NCI-H526 treated with DMSO at 0.1 percent for 48 hours (cell line): ENCODE data around the gene HBE1.
"Not testable (repeated sequence)": the region's sequence is repeated elsewhere in the genome, so short reads cannot be mapped to it uniquely, and the experiment has no call there.

Source experiments
- DNase-seq: peaks from one replicate; lab custom pipeline; 2025; lab: John Stamatoyannopoulos, UW

Gene HBE1

DNA sequence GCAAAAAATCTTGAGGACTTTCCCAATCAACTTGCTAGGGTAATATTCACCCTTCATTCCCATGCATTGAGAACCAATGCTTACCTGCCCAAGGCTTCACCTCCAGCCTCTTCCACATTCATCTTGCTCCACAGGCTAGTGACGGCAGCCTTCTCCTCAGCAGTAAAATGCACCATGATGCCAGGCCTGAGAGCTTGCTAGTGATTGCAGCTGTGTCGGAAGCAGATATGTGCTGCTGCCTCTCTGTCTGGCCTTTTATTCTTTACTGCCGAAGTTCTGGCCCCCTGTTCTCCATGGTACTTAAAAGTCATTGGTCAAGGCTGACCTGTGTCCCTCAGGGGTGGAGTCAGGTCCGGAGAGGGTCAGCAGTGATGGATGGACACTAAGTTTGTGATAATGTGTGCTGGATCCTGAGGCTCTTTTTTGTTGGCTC lies at the start of gene HBE1:
TSS of gene HBE1 (minus strand) at position 231 of the 433 bp plus-strand sequence. CDS start at position 176, 55 bp downstream.
- DNase-seq = no peak

DNA sequence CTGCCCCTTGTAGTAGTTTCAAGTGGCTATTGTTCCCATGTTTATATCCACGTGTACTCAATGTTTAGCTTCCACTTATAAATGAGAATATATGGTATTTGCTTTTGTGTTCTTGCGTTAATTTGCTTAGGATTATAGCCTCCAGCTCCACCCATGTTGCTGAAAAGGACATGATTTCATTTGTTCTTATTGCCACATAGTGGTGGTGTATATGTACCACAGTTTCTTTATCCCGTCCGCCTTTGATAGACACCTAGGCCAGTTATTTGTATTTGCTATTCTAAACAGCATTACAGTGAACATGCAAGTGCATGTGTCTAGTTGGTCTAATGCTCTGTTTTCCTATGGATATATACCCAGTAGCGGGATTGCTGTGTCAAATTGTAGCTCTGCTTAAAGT lies 47.5 kb upstream of the HBE1 start:
- peak; percentile 7 for DNase-seq

DNA sequence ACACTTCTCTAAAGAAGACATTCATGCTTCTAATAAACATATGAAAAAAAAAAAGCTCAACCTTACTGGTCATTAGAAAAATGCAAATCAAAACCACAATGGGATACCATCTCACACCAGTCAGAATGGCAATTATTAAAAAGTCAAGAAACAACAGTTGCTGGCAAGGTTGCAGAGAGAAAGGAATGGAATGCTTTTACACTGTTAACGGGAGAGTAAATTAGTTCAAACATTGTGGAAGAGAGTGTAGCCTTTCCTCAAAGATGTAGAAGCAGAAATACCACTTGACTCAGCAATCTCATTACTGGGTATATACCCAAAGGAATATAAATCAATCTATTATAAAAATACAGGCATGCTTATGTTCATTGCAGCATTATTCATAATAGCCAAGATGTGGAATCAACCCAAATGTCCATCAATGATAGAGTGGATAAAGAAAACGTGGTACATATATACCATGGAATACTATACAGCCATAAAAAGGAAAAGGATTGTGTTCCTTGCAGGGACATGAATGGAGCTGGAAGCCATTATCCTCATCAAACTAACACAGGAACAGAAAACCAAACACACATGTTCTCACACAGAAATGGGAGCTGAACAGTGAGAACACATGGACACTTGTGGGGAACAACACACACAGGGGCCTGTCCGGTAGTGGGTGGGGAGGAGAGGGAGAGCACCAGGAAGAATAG lies 43.7 kb upstream of the HBE1 start:
- DNase-seq = not testable (repeated sequence)

DNA sequence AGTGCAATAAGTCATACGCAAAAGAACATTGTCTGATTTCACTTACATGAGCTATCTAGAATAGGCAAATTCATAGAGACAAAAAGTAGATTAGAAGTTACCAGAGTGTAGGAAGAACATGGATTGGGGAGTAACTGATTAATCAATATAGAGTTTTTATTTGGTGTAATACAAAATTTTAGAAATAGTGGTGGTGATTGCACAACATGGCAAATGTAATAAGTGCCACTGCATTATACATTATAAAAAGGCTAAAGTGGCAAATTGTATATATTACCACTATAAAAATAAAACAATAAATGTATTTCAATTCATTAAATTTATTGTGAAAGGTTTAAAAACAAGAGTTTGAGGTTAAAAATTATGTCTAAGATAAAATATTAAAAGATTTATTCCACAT lies 40.7 kb upstream of the HBE1 start:
- no peak for DNase-seq

DNA sequence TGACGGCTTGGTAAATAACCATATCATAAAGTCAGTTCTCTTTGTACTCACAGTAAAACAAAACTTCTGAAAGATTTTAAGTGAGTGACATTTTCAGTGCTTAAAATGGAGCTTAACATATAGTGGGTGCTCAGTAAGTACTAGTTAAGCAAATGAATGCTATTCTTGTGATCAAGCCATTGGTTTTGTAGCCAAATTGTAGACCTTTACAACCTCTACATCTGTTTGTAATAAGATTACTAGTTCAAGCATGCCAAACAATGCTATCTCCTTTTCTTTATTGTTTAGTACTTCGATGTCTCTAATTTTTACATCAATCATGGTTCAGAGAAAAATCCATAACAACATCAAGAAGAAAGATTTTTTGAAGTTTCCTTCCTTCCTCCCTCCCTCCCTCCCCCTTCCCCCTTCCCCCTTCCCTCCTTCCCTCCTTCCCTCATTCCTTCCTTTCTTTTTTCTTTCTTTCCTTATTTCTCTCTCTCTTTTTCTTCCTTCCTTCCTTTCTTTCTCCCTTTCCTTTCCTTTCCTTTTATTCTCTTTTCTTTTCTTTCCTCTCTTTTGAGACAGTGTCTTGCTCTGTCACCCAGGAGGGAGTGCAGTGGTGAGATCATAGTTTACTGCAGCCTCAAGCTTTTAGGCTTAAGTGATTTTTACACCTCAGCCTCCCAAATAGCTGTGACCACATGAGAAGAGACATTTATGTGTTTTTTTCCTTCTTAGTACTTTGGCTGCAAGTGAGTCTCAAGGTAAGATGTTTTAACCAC lies 37.7 kb upstream of the HBE1 start:
- no peak for DNase-seq

DNA sequence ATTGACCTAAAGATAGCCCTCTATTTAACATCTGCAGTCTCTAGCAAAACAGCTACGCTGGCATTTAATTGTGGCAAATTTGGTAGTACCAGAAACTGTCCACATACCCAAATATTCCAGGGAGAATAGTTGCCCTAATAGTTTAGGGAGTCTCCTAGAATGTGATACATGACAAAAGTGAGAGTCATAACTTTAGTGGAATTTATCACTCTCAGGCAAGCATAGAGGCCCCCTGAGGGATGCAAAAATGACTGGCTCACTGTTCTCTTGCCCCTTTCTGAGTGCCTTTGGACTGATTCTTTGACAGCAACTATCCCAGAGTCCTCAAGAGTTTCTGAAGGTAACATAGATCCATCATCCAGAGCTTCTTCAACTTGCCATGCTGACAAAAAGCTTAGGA lies 34.3 kb upstream of the HBE1 start:
- no peak for DNase-seq

DNA sequence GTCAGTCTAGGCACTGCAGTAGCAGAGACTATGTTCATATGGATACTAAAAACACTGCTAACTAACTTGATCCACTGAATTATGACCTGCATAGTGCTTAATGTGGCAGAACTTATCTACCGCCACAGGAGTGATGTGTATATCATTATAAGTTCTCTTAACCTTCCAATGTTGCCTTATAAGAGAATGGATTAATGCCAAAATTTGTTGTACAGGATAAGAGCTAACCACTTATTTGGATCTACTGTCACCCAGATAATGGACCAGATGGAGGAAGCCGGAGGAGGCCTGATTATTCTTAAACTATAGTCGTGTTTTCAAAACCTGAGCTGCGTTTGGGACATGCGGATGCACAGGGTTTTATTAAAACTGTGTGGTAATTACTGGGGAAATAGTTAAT lies 33.9 kb upstream of the HBE1 start:
- DNase-seq = no peak

DNA sequence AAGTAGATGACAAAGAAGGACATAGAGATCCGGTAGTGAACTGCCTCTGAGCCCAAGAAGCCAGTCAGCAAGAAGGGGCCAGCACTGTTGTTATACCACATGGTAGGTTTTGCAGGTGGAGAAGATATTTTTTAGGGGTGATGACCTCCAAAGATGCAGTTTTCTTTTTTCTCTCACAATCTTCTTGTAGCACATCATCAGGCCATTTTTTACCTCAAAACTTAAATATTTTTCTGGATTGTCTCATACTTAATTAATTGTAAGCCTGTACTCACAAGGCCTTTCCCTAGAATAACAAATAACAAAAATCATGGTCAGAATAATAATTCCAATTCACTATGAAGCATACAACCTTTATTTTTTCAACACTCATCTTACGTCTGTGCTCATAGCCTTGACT lies 32.1 kb upstream of the HBE1 start, which contains the start of gene OR51B4:
TSS of gene OR51B4 (minus strand) at position 101 of the 400 bp plus-strand sequence. CDS start at position 101, 0 bp downstream.
- DNase-seq = no peak

DNA sequence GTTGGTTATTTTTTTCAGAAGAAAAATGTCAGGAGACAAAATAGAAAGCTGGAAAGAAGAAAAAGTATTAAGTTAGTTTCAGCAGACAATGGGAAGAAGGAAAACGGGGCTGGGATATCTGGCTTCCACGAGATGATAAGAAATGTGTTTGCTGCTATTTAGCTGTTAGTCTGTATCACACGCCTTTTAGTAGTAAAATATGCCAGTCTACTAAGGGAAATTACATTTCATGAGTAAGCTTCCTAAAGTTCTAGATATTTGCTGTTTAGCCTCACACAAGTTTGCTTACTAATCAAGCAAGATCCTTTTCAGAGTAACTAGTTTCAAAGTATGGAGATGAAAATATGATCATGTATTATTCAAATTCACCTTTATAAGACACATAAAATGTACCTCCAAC lies 30.5 kb upstream of the HBE1 start:
- no peak for DNase-seq

DNA sequence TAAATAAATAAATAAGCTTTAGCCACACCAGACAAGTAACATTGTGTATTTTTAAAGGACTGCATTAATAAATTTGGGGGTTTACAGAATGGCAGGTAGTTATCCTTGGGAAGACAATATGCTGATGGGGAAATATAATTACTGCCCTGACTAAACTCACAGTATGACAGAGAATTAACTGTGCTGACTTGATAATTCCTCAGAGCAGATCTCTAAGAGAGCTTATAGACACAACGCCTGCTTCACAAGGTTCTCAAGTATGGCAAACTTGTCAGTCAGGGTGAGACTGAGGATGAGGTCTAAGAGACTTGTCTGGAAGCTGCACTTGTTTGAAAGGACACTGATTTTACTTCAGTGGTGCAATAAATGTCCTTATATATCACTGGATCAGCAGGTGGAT lies 28.7 kb upstream of the HBE1 start:
- DNase-seq = no peak

DNA sequence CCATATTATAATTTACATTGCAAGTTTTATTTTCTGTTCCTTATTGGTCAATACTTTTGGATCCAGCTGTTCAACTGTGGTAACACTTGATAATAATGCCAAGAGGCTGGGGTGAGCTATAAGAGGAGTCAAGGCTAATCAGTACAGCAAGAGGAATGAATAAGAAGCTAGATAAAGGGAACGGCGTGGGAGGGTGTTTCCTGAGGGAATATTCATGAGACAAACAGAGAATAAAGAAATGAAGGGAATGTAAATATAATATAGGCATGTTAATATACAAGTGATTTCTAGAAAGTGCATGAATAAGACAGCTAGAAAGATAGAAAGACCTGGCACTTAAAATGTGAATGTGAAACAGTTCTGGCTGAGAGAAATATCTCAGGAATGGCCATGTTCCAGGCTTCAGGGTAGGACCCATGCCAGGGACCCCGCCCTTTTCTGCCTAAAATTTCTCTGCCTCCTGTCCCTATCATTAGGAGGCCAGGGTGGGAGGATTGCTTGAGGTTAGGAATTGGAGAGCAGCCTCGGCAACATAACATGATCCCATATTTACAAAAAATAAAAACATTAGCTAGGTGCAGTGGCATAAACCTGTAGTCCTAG lies 28.1 kb upstream of the HBE1 start:
- no peak for DNase-seq

DNA sequence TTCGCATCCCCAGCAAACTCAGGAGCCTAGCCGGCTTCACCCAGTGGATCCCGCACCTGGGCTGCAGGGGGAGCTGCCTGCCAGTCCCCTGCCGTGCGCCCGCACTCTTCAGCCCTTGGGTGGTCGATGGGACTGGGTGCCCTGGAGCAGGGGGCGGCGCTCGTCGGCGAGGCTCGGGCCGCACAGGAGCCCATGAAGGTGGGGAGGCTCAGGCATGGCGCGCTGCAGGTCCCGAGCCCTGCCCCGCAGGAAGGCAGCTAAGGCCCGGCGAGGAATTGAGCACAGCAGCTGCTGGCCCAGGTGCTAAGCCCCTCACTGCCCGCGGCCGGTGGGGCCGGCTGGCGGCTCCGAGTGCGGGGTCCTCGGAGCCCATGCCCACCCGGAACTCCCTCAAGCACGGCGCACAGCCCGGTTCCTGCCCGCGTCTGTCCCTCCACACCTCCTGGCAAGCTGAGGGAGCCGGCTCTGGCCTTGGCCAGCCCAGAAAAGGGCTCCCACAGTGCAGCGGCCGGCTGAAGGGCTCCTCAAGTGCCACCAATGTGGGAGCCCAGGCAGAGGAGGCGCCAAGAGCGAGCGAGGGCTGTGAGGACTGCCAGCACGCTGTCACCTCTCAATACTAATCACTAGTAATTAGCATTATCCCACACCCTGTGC lies 24.7 kb upstream of the HBE1 start:
- DNase-seq = not testable (repeated sequence)

DNA sequence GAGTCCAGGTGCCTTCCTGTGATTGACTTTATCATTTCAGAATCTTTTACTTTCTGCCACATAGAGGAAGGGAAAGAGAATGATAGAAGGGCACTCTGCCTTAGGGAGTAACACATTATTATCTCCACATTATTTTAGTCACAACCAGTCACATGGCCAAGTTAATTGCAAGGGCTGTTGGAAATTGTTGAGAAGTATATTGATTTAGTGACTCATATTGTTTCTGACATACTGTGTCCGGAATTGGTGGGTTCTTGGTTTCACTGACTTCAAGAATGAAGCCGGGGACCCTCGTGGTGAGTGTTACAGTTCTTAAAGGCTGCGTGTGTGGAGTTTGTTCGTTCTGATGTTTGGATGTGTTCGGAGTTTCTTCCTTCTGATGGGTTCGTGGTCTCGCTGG lies 23.3 kb upstream of the HBE1 start:
- DNase-seq = no peak

DNA sequence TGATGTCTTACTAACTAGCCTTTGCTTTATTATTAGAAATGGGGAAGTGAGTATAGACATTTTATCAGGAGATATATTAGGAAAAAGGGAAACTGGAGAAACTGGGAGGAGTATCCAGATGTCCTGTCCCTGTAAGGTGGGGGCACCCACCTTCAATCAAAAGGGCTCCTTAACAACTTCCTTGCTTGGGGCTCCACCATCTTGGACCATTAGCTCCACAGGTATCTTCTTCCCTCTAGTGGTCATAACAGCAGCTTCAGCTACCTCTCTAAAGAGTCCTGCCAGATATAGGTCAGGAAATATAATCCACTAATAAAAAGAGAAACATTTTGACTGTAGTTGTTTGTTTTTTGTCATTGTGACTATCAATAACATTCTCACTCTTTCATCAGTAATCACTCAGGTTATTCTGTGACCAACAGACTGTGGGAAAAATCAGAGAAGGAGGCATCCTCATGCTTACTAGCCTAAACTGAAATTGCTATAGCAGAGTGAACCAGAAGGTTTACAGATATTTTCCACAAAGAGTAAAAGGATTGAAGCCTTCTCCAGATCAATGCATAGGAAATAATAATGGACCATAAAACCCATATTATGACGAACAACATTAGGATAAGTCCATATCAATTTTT lies 21.6 kb upstream of the HBE1 start:
- DNase-seq = no peak

DNA sequence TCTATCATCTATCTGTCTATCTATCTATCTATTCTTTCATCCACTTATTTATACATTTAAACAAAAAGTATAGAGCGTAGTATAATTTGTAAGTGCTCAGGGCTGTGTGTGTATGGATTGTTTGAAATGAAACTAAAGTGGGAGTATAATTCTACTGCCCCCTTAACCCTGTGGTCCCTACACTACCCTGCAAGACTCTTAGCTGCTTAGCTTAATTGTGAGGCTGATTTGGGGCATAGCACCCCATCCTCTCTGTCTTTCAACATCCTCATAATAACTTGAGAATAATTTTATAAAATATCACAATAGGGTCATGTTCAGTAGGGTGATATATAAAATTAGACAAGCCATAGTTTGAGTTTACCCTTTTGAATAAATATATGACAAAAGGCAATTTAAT lies 20.4 kb upstream of the HBE1 start:
- DNase-seq = no peak

DNA sequence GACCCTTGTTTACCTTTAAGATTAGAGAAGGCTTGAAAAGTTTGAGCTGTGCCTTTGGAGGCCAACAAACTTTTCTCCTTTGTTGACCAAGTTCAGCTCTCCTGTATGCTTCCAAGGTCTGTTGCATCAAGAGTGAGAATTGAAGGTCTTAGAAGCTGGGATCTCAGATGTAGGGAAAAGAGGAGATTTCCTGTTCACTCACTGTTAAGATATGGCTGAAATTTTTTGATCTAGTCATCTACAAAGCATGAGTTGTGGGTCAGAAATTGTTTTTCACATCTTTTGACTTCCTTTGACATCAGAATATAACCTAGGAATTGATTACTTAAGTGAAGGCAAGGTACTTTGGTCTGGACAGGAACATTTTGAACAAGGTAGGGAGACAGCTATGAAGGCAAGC lies 20.0 kb upstream of the HBE1 start:
- DNase-seq = no peak

DNA sequence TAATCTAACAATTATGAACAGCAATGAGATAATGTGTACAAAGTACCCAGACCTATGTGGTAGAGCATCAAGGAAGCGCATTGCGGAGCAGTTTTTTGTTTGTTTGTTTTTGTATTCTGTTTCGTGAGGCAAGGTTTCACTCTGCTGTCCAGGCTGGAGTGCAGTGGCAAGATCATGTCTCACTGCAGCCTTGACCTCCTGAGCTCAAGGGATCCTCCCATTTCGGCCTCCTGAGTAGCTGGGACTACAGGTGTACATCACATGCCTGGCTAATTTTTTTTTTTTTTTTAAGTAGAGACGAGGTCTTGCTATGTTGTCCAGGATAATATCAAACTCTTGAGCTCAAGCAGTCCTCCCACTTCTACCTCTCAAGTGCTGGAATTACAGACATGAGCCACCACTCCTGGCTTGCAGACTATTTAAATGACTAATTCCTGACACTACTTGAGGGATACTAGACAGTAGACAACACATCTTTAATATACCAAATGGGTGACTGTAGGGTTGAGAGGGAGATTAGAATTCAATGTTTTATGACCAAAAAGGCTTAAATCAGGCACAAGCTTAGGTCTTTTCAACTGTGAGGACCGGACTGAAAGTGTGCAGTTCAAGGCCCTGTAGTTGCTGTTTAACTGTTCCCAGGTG lies 19.3 kb upstream of the HBE1 start:
- DNase-seq = no peak

DNA sequence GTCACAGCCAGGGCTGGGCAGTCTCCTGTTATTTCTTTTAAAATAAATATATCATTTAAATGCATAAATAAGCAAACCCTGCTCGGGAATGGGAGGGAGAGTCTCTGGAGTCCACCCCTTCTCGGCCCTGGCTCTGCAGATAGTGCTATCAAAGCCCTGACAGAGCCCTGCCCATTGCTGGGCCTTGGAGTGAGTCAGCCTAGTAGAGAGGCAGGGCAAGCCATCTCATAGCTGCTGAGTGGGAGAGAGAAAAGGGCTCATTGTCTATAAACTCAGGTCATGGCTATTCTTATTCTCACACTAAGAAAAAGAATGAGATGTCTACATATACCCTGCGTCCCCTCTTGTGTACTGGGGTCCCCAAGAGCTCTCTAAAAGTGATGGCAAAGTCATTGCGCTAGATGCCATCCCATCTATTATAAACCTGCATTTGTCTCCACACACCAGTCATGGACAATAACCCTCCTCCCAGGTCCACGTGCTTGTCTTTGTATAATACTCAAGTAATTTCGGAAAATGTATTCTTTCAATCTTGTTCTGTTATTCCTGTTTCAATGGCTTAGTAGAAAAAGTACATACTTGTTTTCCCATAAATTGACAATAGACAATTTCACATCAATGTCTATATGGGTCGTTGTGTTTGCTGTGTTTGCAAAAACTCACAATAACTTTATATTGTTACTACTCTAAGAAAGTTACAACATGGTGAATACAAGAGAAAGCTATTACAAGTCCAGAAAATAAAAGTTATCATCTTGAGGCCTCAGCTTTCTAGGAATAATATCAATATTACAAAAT lies 18.6 kb upstream of the HBE1 start:
- DNase-seq = no peak

DNA sequence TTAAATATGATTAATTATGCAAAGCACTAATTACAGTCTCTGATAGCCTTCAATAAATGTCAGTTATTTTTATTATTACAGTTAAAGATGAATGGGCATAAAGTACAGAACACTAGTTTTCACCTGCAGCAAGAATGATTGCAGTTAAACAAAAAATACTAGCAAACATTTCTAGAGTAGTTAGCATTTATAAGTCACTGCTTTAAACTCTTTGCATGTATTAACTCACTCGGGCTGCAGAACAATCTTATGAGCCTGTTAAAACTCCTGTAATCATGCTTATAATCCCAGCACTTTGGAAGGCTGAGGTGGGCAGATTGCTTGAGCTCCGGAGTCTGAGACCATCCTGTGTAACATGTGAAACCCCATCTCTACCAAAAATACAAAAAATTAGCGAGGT lies 17.2 kb upstream of the HBE1 start:
- DNase-seq = no peak

DNA sequence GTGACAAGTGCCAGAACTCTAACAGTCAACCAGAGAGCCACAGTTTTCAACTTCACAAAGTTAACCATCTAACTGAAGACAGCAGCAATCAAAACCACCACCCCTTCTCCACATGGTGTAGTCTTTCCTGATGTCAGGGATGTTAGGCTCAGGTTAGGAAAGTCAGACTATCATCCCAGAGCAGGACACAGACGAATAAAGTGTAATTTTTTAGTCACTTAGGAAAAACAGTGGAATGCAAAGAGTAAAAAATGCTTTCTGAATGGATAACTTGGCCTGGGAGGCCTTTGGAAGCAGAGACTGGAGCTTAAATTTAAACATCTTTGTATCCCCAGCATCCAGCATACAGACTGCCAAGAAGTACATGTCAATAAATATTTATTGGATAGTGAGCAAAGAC lies 16.6 kb upstream of the HBE1 start:
- DNase-seq = no peak
